ENCODE measurements around the gene CFAP61. TPM values are rescaled to one million over a fixed set of nuclear protein-coding genes. Genes with fewer than 3 reads are reported as not detected.

CFAP61 gene
- total and polyA plus RNA-seq, 9 of the 15 experiments (the other 6 are each of a cell fraction or from before 2014, with no cell fraction given) = 0.11 TPM; not detected in 8

GRCh38 chr20:20259533-20259932, 207.2 kb downstream of the CFAP61 start:
- Histone ChIP-seq H2AFZ (ENCODE audit: low read depth, low read length) (no peak overlapping the region), H3K27ac (ENCODE audit: extremely low read depth, low read depth, low read length) (no peak overlapping the region), H4K20me1 (replicated peaks; ENCODE audit: control insufficient read depth, insufficient read depth, low read length) (no peaks in the 10 kb centered on the region), H3K9me3 (replicated peaks; ENCODE audit: control insufficient read depth, insufficient read depth, low read depth, low read length) (no peaks in the 10 kb centered on the region), H3K4me1 (replicated peaks in 1 of 2; ENCODE audit: control insufficient read depth in 2 of 2, insufficient read depth in 2 of 2, low read length in 2 of 2) (no peaks in the 10 kb centered on the region), H3K4me2 (ENCODE audit: insufficient read depth, low read length) (no peak overlapping the region), H3K27me3 (ENCODE audit: control insufficient read depth in 2 of 2, insufficient read depth in 2 of 2, low read length in 2 of 2) (no peaks in the 10 kb centered on the region; a peak in 1 of 5 replicates), H3K79me2 (ENCODE audit: control insufficient read depth, insufficient read depth, low read length) (no peaks in the 10 kb centered on the region), H3K9ac (ENCODE audit: insufficient read depth in 1 of 2, low read depth in 2 of 2, low read length in 2 of 2) (no peak overlapping the region), H3K9me1 (ENCODE audit: control insufficient read depth, insufficient read depth, low read length) (no peaks in the 10 kb centered on the region), H3K36me3 (ENCODE audit: control insufficient read depth, insufficient read depth, low read length) (no peaks in the 10 kb centered on the region), H3K4me3 (no peak overlapping the region)
- no peak for DNase-seq (ENCODE audit: extremely low read depth in 1 of 4, low spot score in 3 of 4)
- ChIA-PET POLR2A (no interaction called here), CTCF (ENCODE audit: low intra/inter-chr PET ratio) (no interaction called here)
- in situ Hi-C loops (cut with MboI) (no loop called here), intact Hi-C loops (cut with micrococcal nuclease) (no loop called here)
- BruUV-seq (replicated peaks) = no TSS peak
- TF ChIP-seq ZNF609 (CRISPR knock-in tag; IDR thresholded peaks at IDR 0.05; ENCODE audit: borderline replicate concordance) (no peak), ZSCAN32 (CRISPR knock-in tag; IDR thresholded peaks at IDR 0.05) (no peak), FOSL1 (tag; conservative IDR thresholded peaks at IDR 0.05) (no peak), SIRT6 (IDR thresholded peaks at IDR 0.05; ENCODE audit: low read depth, low read length) (no peak), CTBP1 (IDR thresholded peaks at IDR 0.05; ENCODE audit: borderline replicate concordance) (no peak), CBX8 (IDR thresholded peaks at IDR 0.05; ENCODE audit: borderline replicate concordance, extremely low read depth, low read depth, low read length, poor library complexity, severe bottlenecking) (no peak), SIX5 (IDR thresholded peaks at IDR 0.05; ENCODE audit: borderline replicate concordance in 1 of 2, insufficient read depth in 1 of 2, low read depth in 1 of 2, low read length in 2 of 2) (no peak), ZFX (CRISPR knock-in tag; IDR thresholded peaks at IDR 0.05) (no peak), ATF4 (CRISPR knock-in tag; IDR thresholded peaks at IDR 0.05) (no peak), PHF8 (IDR thresholded peaks at IDR 0.05; ENCODE audit: borderline replicate concordance, low read length) (no peak)
- FAIRE-seq = no peak
- ATAC-seq = no peak
- 0% methylated on average over 2 of the region's 2 CpGs for WGBS (ENCODE audit: insufficient coverage, low coverage, missing lambda C conversion rate)
